Lower lobe of right lung (tissue), 2 donors: ENCODE results near the gene MYL4. TPM values are rescaled to one million over a fixed set of nuclear protein-coding genes. Genes with fewer than 3 reads are reported as not detected.
"Not testable (repeated sequence)": the region's sequence is repeated elsewhere in the genome, so short reads cannot be mapped to it uniquely, and the experiment has no call there.

Source experiments
- ATAC-seq, 2 donors: fragments of 200-7000 bp; cut with Tn5 transposase; one replicate each; pipeline ENCODE4 v1.9.1; 2020 to 2022; ENCODE audit warnings: mild to moderate bottlenecking in 2 of 2, moderate library complexity in 2 of 2
- DNase-seq: peaks from one replicate; pipeline ENCODE4 v3.0.0-alpha.2; 2020
- H3K27ac ChIP-seq: fragments of 200-600 bp; one replicate; pipeline ENCODE4 v1.8.0; 2022
- H3K27me3 ChIP-seq: fragments of 200-600 bp; one replicate; pipeline ENCODE4 v1.8.0; 2022; ENCODE audit warnings: low read depth
- H3K36me3 ChIP-seq: fragments of 200-600 bp; one replicate; pipeline ENCODE4 v1.8.0; 2022; ENCODE audit warnings: mild to moderate bottlenecking
- H3K4me1 ChIP-seq: fragments of 200-600 bp; one replicate; pipeline ENCODE4 v1.8.0; 2022
- H3K4me3 ChIP-seq: fragments of 200-600 bp; one replicate; pipeline ENCODE4 v1.8.0; 2022; ENCODE audit warnings: mild to moderate bottlenecking
- H3K9me3 ChIP-seq: fragments of 200-600 bp; one replicate; pipeline ENCODE4 v1.8.0; 2022
- intact Hi-C: fragments of 100-400 bp; cut with DNase I; formaldehyde crosslinking; loops from one replicate; pipeline ENCODE4 v1.11.0; 2022
- long read RNA-seq: library from polyadenylated mRNA; unstranded; transcript quantifications from one replicate; pipeline ENCODE4 v2.0.0, GENCODE V29; 2021
- total RNA-seq: library from RNA; stranded (reverse); fragmentation: NEBNext Ultra II Directional; extraction: Animal tissue kit (Norgen Biotek cat#: 25700); gene quantifications from one replicate; pipeline ENCODE4 v1.2.1, GENCODE V29; 2021
- TF ChIP-seq, protein P1 (sequence below): fragments of 200-600 bp; IDR thresholded peaks from one replicate; pipeline ENCODE4 v1.8.0; 2022; ENCODE audit warnings: antibody characterized with exemption, mild to moderate bottlenecking
- donor health status: DM: no; HTN: yes; CAD: no; lungs with severe emphysema.

Gene MYL4
- total RNA-seq = 3.0 TPM
- long read RNA-seq, partial matches to known transcripts = 0 of 1 reads
- long read RNA-seq, other reads (novel, unspliced or antisense) = 0 of 1 reads

DNA sequence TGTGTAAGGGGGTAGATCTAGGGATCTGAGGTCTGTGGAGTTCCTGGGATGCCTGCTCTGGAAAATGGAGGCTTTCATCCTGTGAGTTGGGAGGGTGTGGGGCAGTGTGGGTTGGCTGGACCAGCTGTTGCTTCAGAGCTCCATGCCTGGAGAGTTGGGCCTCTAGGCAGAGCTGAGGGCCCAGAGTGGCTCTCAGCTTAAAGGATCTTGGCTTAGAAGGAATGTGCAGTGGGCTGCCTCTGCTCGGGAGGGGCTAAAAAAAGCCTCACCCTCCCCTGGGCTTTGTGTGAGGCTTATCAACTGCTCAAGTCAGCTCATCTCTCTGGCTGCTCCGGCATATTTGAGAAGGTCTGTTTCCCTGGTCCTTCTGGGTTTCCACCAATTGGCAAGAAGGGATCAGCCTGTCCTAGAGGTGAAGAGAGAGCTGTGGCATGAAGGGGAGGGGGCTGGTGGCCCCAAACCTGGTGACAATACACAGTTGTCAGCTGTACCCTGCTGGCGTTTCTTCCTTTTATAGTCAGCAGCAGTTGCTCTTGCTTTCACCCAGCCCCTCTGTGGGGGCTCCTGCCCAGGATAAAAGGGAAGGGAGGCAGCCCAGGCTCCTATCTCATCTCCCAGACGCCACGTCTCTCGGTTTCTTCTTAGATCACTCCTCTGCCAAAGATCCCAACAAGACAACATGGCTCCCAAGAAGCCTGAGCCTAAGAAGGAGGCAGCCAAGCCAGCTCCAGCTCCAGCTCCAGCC is at the start of gene MYL4:
Gene MYL4 (plus strand): TSS at position 605 of the 745 bp plus-strand sequence. CDS start 75 bp downstream, at position 680.
- H3K27me3 ChIP-seq = no peaks in the 10 kb centered on the region
- no peak within 1 kb of the TSS for H3K4me3 ChIP-seq
- no peaks in the 10 kb centered on the region for H3K9me3 ChIP-seq
- TF ChIP-seq, protein P1, sequence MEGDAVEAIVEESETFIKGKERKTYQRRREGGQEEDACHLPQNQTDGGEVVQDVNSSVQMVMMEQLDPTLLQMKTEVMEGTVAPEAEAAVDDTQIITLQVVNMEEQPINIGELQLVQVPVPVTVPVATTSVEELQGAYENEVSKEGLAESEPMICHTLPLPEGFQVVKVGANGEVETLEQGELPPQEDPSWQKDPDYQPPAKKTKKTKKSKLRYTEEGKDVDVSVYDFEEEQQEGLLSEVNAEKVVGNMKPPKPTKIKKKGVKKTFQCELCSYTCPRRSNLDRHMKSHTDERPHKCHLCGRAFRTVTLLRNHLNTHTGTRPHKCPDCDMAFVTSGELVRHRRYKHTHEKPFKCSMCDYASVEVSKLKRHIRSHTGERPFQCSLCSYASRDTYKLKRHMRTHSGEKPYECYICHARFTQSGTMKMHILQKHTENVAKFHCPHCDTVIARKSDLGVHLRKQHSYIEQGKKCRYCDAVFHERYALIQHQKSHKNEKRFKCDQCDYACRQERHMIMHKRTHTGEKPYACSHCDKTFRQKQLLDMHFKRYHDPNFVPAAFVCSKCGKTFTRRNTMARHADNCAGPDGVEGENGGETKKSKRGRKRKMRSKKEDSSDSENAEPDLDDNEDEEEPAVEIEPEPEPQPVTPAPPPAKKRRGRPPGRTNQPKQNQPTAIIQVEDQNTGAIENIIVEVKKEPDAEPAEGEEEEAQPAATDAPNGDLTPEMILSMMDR = no peak
- H3K4me1 ChIP-seq = peaks cover 21% of the 10 kb centered on the region
- intact Hi-C loops = no loop called here
- no peaks in the 10 kb centered on the region for H3K36me3 ChIP-seq
- no peak for ATAC-seq
- H3K27ac ChIP-seq = no peak within 1 kb of the TSS
- DNase-seq = no peak

DNA sequence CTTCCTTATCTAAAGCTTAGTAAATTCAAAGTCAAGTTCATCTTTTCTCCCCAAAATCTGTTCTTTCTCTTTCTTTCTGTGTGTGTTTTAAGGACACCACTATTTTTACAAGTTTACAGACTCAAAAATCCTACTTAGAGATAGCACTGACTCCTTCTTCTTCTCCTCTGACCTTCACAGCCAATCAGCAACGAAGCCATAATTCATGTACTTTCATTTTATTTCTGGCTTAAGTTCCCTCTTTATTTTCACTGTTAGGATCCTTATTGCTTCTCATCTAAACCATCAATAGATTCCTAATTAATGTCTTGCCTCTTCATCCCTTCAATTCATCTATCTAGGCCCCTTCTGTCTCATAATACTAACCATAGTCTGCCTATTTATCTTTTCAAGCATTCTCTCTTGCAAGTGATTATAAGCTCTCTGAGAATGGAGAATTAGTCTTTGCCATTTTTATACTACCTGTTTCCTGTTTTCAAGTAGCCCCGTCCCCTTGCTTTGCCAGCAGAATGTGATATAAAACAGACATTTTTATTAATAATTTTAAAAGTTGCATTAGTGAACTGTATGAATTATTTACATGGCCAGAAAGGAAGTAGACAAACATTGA is 47.0 kb upstream of the MYL4 start:
- Histone ChIP-seq H3K27me3 (no peaks in the 10 kb centered on the region), H3K9me3 (no peaks in the 10 kb centered on the region), H3K36me3 (peaks cover 56% of the 10 kb centered on the region), H3K4me3 (no peak overlapping the region), H3K27ac (no peak overlapping the region), H3K4me1 (no peaks in the 10 kb centered on the region)
- intact Hi-C loops = no loop called here
- ATAC-seq (no peak), DNase-seq (no peak)
- TF ChIP-seq, protein P1 = no peak

DNA sequence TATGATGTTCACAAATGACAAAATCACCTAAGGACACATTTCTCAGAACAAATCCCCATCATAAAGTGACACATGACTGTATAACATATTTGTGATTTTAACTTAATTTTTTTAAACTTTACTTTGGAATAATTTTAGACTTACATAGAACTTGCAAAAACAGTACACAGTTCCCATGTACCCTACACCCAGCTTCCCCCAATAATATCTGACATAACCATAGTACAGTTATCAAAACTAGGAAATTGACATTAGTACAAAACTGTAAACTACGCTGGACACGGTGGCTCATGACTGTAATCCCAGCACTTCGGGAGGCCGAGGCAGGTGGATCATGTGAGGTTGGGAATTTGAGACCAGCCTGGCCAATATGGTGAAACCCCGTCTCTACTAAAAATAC is 44.9 kb upstream of the MYL4 start:
- no peaks in the 10 kb centered on the region for H3K4me1 ChIP-seq
- H3K27me3 ChIP-seq = no peaks in the 10 kb centered on the region
- no peak for ATAC-seq
- no peaks in the 10 kb centered on the region for H3K9me3 ChIP-seq
- H3K4me3 ChIP-seq = no peak overlapping the region
- DNase-seq = no peak
- TF ChIP-seq, protein P1 = no peak
- intact Hi-C loops = no loop called here
- no peak overlapping the region for H3K27ac ChIP-seq
- H3K36me3 ChIP-seq = peaks cover 60% of the 10 kb centered on the region

DNA sequence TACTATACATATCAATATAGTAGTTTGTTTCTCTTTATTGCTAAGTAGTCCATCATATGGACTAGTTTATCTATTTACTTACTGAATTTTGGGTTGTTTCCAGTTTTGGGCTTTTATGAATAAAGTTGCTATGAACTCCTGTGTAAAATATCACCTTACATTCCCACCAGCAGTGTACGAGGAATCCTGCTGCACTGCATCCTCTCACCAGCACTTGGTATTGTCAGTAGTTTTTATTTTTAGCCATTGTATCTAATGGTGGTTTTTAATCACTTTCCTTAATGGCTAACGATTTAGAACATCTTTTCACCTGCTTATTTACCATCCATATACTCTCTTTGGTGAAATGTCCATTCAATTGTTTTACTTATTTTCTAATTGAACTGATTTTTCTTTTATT is 44.0 kb upstream of the MYL4 start:
- H3K4me3 ChIP-seq = no peak overlapping the region
- intact Hi-C loops = no loop called here
- DNase-seq (no peak), ATAC-seq (no peak)
- no peaks in the 10 kb centered on the region for H3K9me3 ChIP-seq
- H3K4me1 ChIP-seq = no peaks in the 10 kb centered on the region
- H3K27me3 ChIP-seq = no peaks in the 10 kb centered on the region
- TF ChIP-seq, protein P1 = no peak
- no peak overlapping the region for H3K27ac ChIP-seq
- H3K36me3 ChIP-seq = peaks cover 60% of the 10 kb centered on the region

DNA sequence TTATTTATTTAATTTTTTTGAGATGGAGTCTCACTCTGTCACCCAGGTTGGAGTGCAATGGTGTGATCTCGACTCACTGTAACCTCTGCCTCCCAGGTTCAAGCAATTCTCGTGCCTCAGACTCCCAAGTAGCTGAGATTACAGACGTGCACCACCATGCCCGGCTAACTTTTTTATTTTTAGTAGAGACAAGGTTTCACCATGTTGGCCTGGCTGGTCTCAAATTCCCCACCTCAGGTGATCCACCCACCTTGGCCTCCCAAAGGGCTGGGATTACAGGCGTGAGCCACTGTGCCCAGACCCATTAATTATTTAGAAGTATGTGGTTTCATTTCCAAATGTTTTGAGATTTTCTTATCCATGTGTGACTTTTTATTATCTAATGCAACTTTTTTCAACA is 42.3 kb upstream of the MYL4 start:
- H3K9me3 ChIP-seq, H3K4me3 ChIP-seq, H3K27ac ChIP-seq, H3K4me1 ChIP-seq, DNase-seq, ATAC-seq, H3K27me3 ChIP-seq, intact Hi-C loops: not testable (repeated sequence)
- peaks cover 55% of the 10 kb centered on the region for H3K36me3 ChIP-seq

DNA sequence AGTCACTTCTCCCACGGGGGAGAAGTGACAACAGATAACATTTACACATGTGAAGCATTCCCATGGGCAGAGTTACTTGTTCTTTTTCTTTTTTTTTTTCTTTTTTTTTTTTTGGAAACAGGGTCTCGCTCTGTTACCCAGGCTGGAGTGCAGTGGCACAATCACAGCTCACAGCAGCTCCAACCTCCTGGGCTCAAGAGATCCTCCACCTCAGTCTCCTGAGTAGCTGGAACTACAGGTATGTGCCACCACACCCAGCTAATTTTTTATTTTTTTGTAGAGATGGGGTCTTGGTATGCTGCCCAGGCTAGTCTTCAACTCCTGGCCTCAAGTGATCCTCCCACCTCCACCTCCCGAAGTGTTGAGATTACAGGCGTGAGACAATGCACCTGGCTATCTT is 40.3 kb upstream of the MYL4 start:
- ATAC-seq, intact Hi-C loops, H3K4me3 ChIP-seq, H3K4me1 ChIP-seq, H3K9me3 ChIP-seq, H3K27ac ChIP-seq, DNase-seq, H3K27me3 ChIP-seq: not testable (repeated sequence)
- H3K36me3 ChIP-seq = peaks cover 60% of the 10 kb centered on the region
